Endothelial cell (in vitro differentiated cells): Measurements from ENCODE around the gene INSYN2B. TPM values are rescaled to one million over a fixed set of nuclear protein-coding genes. Genes with fewer than 3 reads are reported as not detected.

Experiments
- DNase-seq: peaks from one replicate; pipeline ENCODE4 v3.0.0; 2021; ENCODE audit warnings: low spot score
- H3K27ac Mint-ChIP-seq: one replicate; pipeline ENCODE4 v1.8.0; 2021; ENCODE audit warnings: mixed read lengths, inconsistent platforms; ENCODE audit not compliant: unreplicated experiment
- H3K27me3 Mint-ChIP-seq: one replicate; pipeline ENCODE4 v1.8.0; 2021; ENCODE audit warnings: mild to moderate bottlenecking, moderate library complexity, mixed read lengths, inconsistent platforms; ENCODE audit not compliant: unreplicated experiment
- H3K36me3 Mint-ChIP-seq: one replicate; pipeline ENCODE4 v1.8.0; 2021; ENCODE audit warnings: mild to moderate bottlenecking, low read depth, mixed read lengths, inconsistent platforms; ENCODE audit not compliant: unreplicated experiment
- H3K4me1 Mint-ChIP-seq: one replicate; pipeline ENCODE4 v1.8.0; 2021; ENCODE audit warnings: mild to moderate bottlenecking, mixed read lengths, inconsistent platforms; ENCODE audit not compliant: unreplicated experiment
- H3K4me3 Mint-ChIP-seq: one replicate; pipeline ENCODE4 v1.8.0; 2021; ENCODE audit warnings: mild to moderate bottlenecking, mixed read lengths, inconsistent platforms; ENCODE audit not compliant: unreplicated experiment
- H3K9me3 Mint-ChIP-seq: one replicate; pipeline ENCODE4 v1.8.0; 2021; ENCODE audit warnings: mixed read lengths, inconsistent platforms; ENCODE audit not compliant: unreplicated experiment
- total RNA-seq: library from RNA; stranded (reverse); fragmentation: NEBNext Ultra II Directional; extraction: Animal tissue kit (Norgen Biotek cat#: 25700); gene quantifications from one replicate; pipeline ENCODE4 v1.2.1, GENCODE V29; 2021; ENCODE audit not compliant: unreplicated experiment
- TF ChIP-seq, protein P1 (sequence below): fragments of 200-600 bp; sonication (generic); IDR thresholded peaks from one replicate; pipeline ENCODE4 v1.5.0; 2021; ENCODE audit warnings: antibody characterized with exemption; ENCODE audit not compliant: unreplicated experiment

The INSYN2B gene
- total RNA-seq, 1 donor from 2014 or later, result 4.5 TPM

DNA sequence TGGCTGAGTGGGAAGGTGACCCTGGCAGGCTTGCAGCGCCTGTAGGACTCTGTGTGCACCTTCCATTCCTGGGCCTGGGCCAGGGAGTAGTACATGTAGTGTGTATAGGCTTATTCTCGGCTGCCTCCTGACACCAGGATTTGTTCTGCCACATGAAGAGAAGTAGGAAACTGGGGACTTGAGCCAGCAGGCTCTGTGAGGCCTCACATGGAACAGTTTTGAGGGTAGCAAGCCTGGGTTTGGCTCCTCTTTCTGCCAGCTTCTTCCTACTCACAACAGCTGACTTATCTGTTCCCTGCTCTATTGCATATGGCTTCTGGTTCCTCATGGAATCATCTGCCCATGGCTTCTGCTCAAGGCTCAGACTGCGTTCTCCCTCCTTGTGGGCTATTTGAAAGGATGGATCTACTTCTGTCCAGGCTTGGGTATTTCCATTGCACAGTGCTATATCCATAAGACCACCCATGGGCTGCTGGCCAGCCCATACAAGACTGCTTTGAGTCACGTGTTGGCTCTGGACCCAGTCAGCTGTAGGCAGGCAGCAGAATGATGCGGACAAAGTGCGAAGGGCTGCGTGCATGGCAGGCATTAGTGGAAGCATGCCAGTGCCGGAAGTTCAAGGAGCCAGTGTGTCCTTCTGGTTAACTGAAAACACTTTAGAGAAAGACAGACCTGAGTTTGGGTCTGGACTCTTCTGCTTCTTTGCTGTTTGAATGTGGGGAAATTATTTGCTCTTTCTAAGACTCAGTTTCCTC, 11.0 kb upstream of the INSYN2B start:
- no peaks in the 10 kb centered on the region for H3K27me3 Mint-ChIP-seq
- no peak for DNase-seq
- no peak overlapping the region for H3K27ac Mint-ChIP-seq
- H3K4me1 Mint-ChIP-seq, result peaks cover 23% of the 10 kb centered on the region
- H3K9me3 Mint-ChIP-seq, result no peaks in the 10 kb centered on the region
- no peaks in the 10 kb centered on the region for H3K36me3 Mint-ChIP-seq
- TF ChIP-seq, protein P1, sequence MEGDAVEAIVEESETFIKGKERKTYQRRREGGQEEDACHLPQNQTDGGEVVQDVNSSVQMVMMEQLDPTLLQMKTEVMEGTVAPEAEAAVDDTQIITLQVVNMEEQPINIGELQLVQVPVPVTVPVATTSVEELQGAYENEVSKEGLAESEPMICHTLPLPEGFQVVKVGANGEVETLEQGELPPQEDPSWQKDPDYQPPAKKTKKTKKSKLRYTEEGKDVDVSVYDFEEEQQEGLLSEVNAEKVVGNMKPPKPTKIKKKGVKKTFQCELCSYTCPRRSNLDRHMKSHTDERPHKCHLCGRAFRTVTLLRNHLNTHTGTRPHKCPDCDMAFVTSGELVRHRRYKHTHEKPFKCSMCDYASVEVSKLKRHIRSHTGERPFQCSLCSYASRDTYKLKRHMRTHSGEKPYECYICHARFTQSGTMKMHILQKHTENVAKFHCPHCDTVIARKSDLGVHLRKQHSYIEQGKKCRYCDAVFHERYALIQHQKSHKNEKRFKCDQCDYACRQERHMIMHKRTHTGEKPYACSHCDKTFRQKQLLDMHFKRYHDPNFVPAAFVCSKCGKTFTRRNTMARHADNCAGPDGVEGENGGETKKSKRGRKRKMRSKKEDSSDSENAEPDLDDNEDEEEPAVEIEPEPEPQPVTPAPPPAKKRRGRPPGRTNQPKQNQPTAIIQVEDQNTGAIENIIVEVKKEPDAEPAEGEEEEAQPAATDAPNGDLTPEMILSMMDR, result no peak
- H3K4me3 Mint-ChIP-seq, result no peak overlapping the region

DNA sequence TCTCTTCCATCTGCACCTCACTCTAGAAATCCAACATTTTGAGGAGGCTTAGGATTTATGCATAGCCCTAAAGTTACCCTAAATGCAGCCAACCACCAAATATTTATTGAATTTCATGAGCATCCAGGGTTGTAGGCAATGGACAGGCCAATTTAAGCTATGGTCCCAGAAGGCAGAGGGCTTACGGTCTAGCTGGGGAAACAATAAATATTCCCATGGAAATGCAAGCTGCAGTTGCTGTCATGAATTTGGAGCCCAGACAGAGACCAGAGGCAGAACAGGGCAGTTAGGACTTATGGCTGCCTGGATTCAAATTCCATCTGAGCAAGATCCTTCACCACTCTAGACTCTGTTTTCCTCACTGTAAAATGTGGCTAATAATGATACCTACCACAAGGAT, 9.1 kb upstream of the INSYN2B start:
- Mint-ChIP-seq H3K36me3 (no peaks in the 10 kb centered on the region), H3K4me1 (peaks cover 35% of the 10 kb centered on the region), H3K9me3 (no peaks in the 10 kb centered on the region), H3K4me3 (no peak overlapping the region), H3K27me3 (no peaks in the 10 kb centered on the region), H3K27ac (no peak overlapping the region)
- DNase-seq, result no peak
- TF ChIP-seq, protein P1, result no peak

- TF ChIP-seq, protein P1, result no peak
- Mint-ChIP-seq H3K36me3 (no peaks in the 10 kb centered on the region), H3K27me3 (no peaks in the 10 kb centered on the region)
Observed at GRCh38 chr5:169988947-169989346, 8.7 kb upstream of the INSYN2B start.

DNA sequence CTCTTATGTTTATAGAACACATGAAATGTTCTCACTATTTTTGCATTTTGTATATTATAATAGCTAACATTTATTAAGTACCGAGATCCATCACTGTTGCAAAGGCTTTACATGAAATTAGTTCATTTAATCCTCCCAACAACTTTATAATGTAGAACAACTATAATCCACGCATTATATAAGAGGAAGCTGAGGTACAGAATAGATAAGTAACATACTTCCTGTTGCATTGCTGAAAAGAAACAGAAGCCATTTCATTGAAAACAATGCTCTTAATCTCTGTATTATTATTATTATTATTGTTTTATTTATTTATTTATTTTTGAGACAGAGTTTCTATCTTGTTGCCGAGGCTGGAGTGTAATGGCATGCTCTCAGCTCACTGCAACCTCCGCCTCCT, 7.9 kb upstream of the INSYN2B start:
- Mint-ChIP-seq H3K4me3 (no peak overlapping the region), H3K36me3 (no peaks in the 10 kb centered on the region), H3K9me3 (no peaks in the 10 kb centered on the region), H3K27me3 (no peaks in the 10 kb centered on the region), H3K4me1 (peaks cover 33% of the 10 kb centered on the region), H3K27ac (no peak overlapping the region)
- TF ChIP-seq, protein P1, result no peak
- DNase-seq, result no peak

More at GRCh38 chr5:169988947-169989346, 8.7 kb upstream of the INSYN2B start:
- no peak for DNase-seq
- Mint-ChIP-seq H3K27ac (no peak overlapping the region), H3K9me3 (no peaks in the 10 kb centered on the region), H3K4me3 (no peak overlapping the region), H3K4me1 (peaks cover 37% of the 10 kb centered on the region)

GRCh38 chr5:169979871-169980270, 424 bp downstream of the INSYN2B start:
- peak overlapping the region; percentile 93 for H3K4me3 Mint-ChIP-seq
- TF ChIP-seq, protein P1, result no peak
- no peak for DNase-seq
- H3K36me3 Mint-ChIP-seq, result no peaks in the 10 kb centered on the region
- H3K9me3 Mint-ChIP-seq, result no peaks in the 10 kb centered on the region
- H3K27ac Mint-ChIP-seq, result peak overlapping the region; percentile 90
- H3K4me1 Mint-ChIP-seq, result peaks cover 50% of the 10 kb centered on the region
- H3K27me3 Mint-ChIP-seq, result no peaks in the 10 kb centered on the region
